ENCODE results near the gene FBXL3. TPM values are rescaled to one million over a fixed set of nuclear protein-coding genes. Genes with fewer than 3 reads are reported as not detected.

The FBXL3 gene
- total and polyA plus RNA-seq, 2 of the 8 experiments (the other 6 are each of a cell fraction or from before 2014, with no cell fraction given), result 4.9 to 14.9 TPM

GRCh38 chr13:77031656-77032243, 4.8 kb upstream of the FBXL3 start (continued):
- TF ChIP-seq, protein P1, sequence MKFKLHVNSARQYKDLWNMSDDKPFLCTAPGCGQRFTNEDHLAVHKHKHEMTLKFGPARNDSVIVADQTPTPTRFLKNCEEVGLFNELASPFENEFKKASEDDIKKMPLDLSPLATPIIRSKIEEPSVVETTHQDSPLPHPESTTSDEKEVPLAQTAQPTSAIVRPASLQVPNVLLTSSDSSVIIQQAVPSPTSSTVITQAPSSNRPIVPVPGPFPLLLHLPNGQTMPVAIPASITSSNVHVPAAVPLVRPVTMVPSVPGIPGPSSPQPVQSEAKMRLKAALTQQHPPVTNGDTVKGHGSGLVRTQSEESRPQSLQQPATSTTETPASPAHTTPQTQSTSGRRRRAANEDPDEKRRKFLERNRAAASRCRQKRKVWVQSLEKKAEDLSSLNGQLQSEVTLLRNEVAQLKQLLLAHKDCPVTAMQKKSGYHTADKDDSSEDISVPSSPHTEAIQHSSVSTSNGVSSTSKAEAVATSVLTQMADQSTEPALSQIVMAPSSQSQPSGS (IDR thresholded peaks at IDR 0.05; ENCODE audit: low read length), result no peak
- TF ChIP-seq POLR2A (IDR thresholded peaks at IDR 0.05; ENCODE audit: control extremely low read depth in 1 of 2, low read depth in 2 of 2, low read length in 2 of 2) (no peak), TBP (IDR thresholded peaks at IDR 0.05; ENCODE audit: low read depth, low read length) (no peak)
